GM12878 (cell line): Measurements from ENCODE around the gene WWOX. TPM values are rescaled to one million over a fixed set of nuclear protein-coding genes. Genes with fewer than 3 reads are reported as not detected.

Experiments
- ATAC-seq: fragments of 200-7000 bp; cut with Tn5 transposase; 3 replicates; pipeline ENCODE4 v1.9.1; 2020; ENCODE audit warnings: mild to moderate bottlenecking, moderate library complexity
- BruUV-seq: library from RNA; stranded (reverse); fragments of 400-500 nt; replicated peaks from 2 replicates; lab custom pipeline; 2021; lab: Mats Ljungman, UMichigan
- CTCF ChIA-PET: fragments of 300-600 bp; sonication (Branson Sonifier 250); formaldehyde crosslinking; extraction: SDS; loops from one replicate; lab custom pipeline; 2021; ENCODE audit warnings: inconsistent platforms; lab: Yijun Ruan, JAX
- POLR2A ChIA-PET: fragments of 350-600 bp; formaldehyde crosslinking; extraction: SDS; loops from one replicate; lab custom pipeline; 2021; ENCODE audit warnings: inconsistent platforms; lab: Charles Lee
- RAD21 ChIA-PET: fragments of 300-600 bp; sonication (Branson Sonifier 250); formaldehyde crosslinking; loops from one replicate; lab custom pipeline; 2023; ENCODE audit warnings: antibody characterized with exemption; ENCODE audit not compliant: unreplicated experiment; lab: Charles Lee
- SMC1A ChIA-PET: fragments of 300-600 bp; sonication (Branson Sonifier 250); formaldehyde crosslinking; loops from one replicate; lab custom pipeline; 2023; ENCODE audit not compliant: unreplicated experiment, uncharacterized antibody; lab: Charles Lee
- DNase-seq: peaks from one replicate; pipeline ENCODE4 v3.0.0-alpha.2; 2011; ENCODE audit warnings: low read depth, low spot score
- FAIRE-seq: peaks from 3 replicates; lab custom pipeline; 2011; peaks lifted over from hg19 to GRCh38; lab: Jason Lieb, UNC
- H2AFZ ChIP-seq: 2 replicates; pipeline ENCODE4 v1.6.0; 2011; ENCODE audit warnings: low read depth, low read length, control low read depth; ENCODE audit not compliant: control insufficient read depth
- H3K27ac ChIP-seq: 2 replicates; pipeline ENCODE4 v1.5.1; 2011; ENCODE audit warnings: control low read depth; ENCODE audit not compliant: control insufficient read depth, insufficient read depth
- H3K27me3 ChIP-seq, 2 experiments: replicated peaks in 1 of 2; 2 replicates each; pipeline versions ENCODE4 v1.6.0 to v1.6.1; 2011; ENCODE audit warnings: low read length in 1 of 2; ENCODE audit not compliant: control insufficient read depth in 2 of 2, insufficient read depth in 2 of 2
- H3K36me3 ChIP-seq, 2 experiments: 2 replicates each; pipeline ENCODE4 v1.5.1; 2011; ENCODE audit warnings: low read length in 1 of 2; ENCODE audit not compliant: control insufficient read depth in 2 of 2, insufficient read depth in 2 of 2
- H3K4me1 ChIP-seq: 2 replicates; pipeline ENCODE4 v1.6.1; 2011; ENCODE audit warnings: mild to moderate bottlenecking, low read length, moderate library complexity, mixed read lengths; ENCODE audit not compliant: control insufficient read depth, insufficient read depth
- H3K4me2 ChIP-seq: 2 replicates; pipeline ENCODE4 v1.6.0; 2011; ENCODE audit warnings: control low read depth; ENCODE audit not compliant: control insufficient read depth, insufficient read depth
- H3K4me3 ChIP-seq: fragments of 200-600 bp; sonication (generic); 2 replicates; pipeline ENCODE4 v1.5.1; 2016
- H3K79me2 ChIP-seq: 2 replicates; pipeline ENCODE4 v1.6.0; 2011; ENCODE audit warnings: low read length; ENCODE audit not compliant: control insufficient read depth, insufficient read depth
- H3K9ac ChIP-seq: 2 replicates; pipeline ENCODE4 v1.8.0; 2011; ENCODE audit warnings: low read length, control low read depth, mixed read lengths; ENCODE audit not compliant: control insufficient read depth, insufficient read depth
- H3K9me3 ChIP-seq: replicated peaks from 3 replicates; pipeline ENCODE4 v1.5.1; 2011; ENCODE audit warnings: mild to moderate bottlenecking, low read length; ENCODE audit not compliant: control insufficient read depth, insufficient read depth
- H4K20me1 ChIP-seq: 2 replicates; pipeline ENCODE4 v1.6.0; 2011; ENCODE audit not compliant: control insufficient read depth, insufficient read depth
- BHLHE40 ChIP-seq, 2 experiments: fragments of 450-650 bp in 1 of 2; IDR thresholded peaks; 2 replicates each; pipeline ENCODE4 v1.6.1; 2011 to 2017; ENCODE audit warnings: low read depth in 2 of 2, borderline replicate concordance in 1 of 2, improper control_type of control experiment in 1 of 2, low read length in 1 of 2, mild to moderate bottlenecking in 1 of 2
- CHD4 ChIP-seq: fragments of 200-600 bp; sonication (generic); IDR thresholded peaks from 2 replicates; pipeline ENCODE4 v1.6.1; 2016; ENCODE audit warnings: mild to moderate bottlenecking
- CUX1 ChIP-seq: IDR thresholded peaks from 2 replicates; pipeline ENCODE4 v1.6.1; 2012; ENCODE audit warnings: improper control_type of control experiment, low read depth, low read length; ENCODE audit not compliant: insufficient replicate concordance
- ETV6 ChIP-seq, 2 experiments: fragments of 450-650 bp in 1 of 2; IDR thresholded peaks in 1 of 2; conservative IDR thresholded peaks in 1 of 2; 2 replicates each; pipeline ENCODE4 v1.6.1; 2014; ENCODE audit warnings: antibody characterized with exemption in 1 of 2, borderline replicate concordance in 1 of 2, low read depth in 1 of 2, mild to moderate bottlenecking in 1 of 2, moderate library complexity in 1 of 2
- JUNB ChIP-seq: IDR thresholded peaks from 2 replicates; pipeline ENCODE4 v1.6.1; 2016; ENCODE audit warnings: antibody characterized with exemption, mild to moderate bottlenecking
- JUND ChIP-seq: IDR thresholded peaks from 2 replicates; pipeline ENCODE4 v1.6.1; 2012; ENCODE audit warnings: low read depth, mild to moderate bottlenecking, low read length, improper control_type of control experiment, moderate library complexity
- NFIC ChIP-seq: IDR thresholded peaks from 2 replicates; pipeline ENCODE4 v1.6.1; 2012; ENCODE audit warnings: low read depth, mild to moderate bottlenecking, inconsistent platforms, low read length, moderate library complexity
- NKRF ChIP-seq: fragments of 450-650 bp; conservative IDR thresholded peaks from 2 replicates; pipeline ENCODE4 v1.6.1; 2017; ENCODE audit warnings: mild to moderate bottlenecking, moderate library complexity
- RAD21 ChIP-seq: IDR thresholded peaks from 2 replicates; pipeline ENCODE4 v1.6.1; 2011; ENCODE audit warnings: mild to moderate bottlenecking, low read depth, low read length, moderate library complexity; ENCODE audit not compliant: insufficient read depth
- RAD51 ChIP-seq: fragments of 450-650 bp; IDR thresholded peaks from 2 replicates; pipeline ENCODE4 v1.6.1; 2016; ENCODE audit warnings: moderate library complexity, mild to moderate bottlenecking, inconsistent platforms
- SIN3A ChIP-seq: IDR thresholded peaks from 2 replicates; pipeline ENCODE4 v1.6.1; 2012; ENCODE audit warnings: low read depth, low read length, improper control_type of control experiment
- SMC3 ChIP-seq: IDR thresholded peaks from 2 replicates; pipeline ENCODE4 v1.6.1; 2011; ENCODE audit warnings: low read length, improper control_type of control experiment, borderline replicate concordance
- SREBF1 ChIP-seq: IDR thresholded peaks from 2 replicates; pipeline ENCODE4 v1.6.1; 2012; ENCODE audit warnings: mild to moderate bottlenecking, low read length
- TAF1 ChIP-seq: IDR thresholded peaks from 2 replicates; pipeline ENCODE4 v1.6.1; 2011; ENCODE audit warnings: mild to moderate bottlenecking, low read depth, low read length, borderline replicate concordance
- TCF7 ChIP-seq: IDR thresholded peaks from 2 replicates; pipeline ENCODE4 v1.6.1; 2014; ENCODE audit warnings: antibody characterized with exemption, borderline replicate concordance
- WRNIP1 ChIP-seq: IDR thresholded peaks from 2 replicates; pipeline ENCODE4 v1.6.1; 2011; ENCODE audit warnings: low read depth, low read length, improper control_type of control experiment, borderline replicate concordance
- ZNF384 ChIP-seq: IDR thresholded peaks from 2 replicates; pipeline ENCODE4 v1.6.1; 2012; ENCODE audit warnings: low read depth, mild to moderate bottlenecking, low read length, improper control_type of control experiment, borderline replicate concordance
- WGBS: methylation state at CpG from one replicate; pipeline ENCODE4 v1.1.6; 2016; ENCODE audit warnings: low lambda C conversion rate; ENCODE audit not compliant: insufficient replicate concordance, insufficient coverage; ENCODE audit errors: missing lambda C conversion rate; 5-methylcytosine and 5-hydroxymethylcytosine counted together
- in situ Hi-C: fragments of 300-500 bp; cut with MboI; formaldehyde crosslinking; loops from 9 replicates; pipeline ENCODE4 v1.14.3; 2018; ENCODE audit warnings: mixed read lengths
- intact Hi-C: fragments of 100-400 bp; cut with micrococcal nuclease; formaldehyde crosslinking; loops from one replicate; pipeline ENCODE4 v1.14.2; 2022; ENCODE audit not compliant: unreplicated experiment
- polyA plus RNA-seq, 11 experiments: library from polyadenylated mRNA; depleted of rRNA in 4 of 11; unstranded in 6 of 11; stranded (reverse) in 5 of 11; fragments of >200 nt; fragmentation: Nextera tagmentation in 4 of 11; fragmentation: Illumina TruSeq in 1 of 11; extraction: Ambion mirVana in 4 of 11; extraction: Trizol in 1 of 11; gene quantifications; 1 replicate in 1 of 11; 2 replicates in 10 of 11; pipeline versions ENCODE4 v1.2.1 to v1.2.3, GENCODE V29; 2011 to 2016; ENCODE audit warnings: inconsistent platforms in 2 of 11, missing spikeins in 2 of 11, low read depth in 1 of 11
- total RNA-seq, 4 experiments: library from RNA; depleted of rRNA in 3 of 4; stranded (reverse); fragments of >200 nt in 3 of 4; fragmentation: Illumina TruSeq in 1 of 4; extraction: Trizol in 1 of 4; gene quantifications; 2 replicates each; pipeline versions ENCODE4 v1.2.1 to v1.2.3, GENCODE V29; 2013 to 2021

The WWOX gene
- total and polyA plus RNA-seq, 10 of the 15 experiments (the other 5 are each of a cell fraction or from before 2014, with no cell fraction given) = 2.8 to 24.4 (median 17.8) TPM

GRCh38 chr16:79100447-79100846 is 1001.0 kb downstream of the WWOX start (continued):
- no peak for TF ChIP-seq BHLHE40 (IDR thresholded peaks at IDR 0.05; ENCODE audit: borderline replicate concordance in 1 of 2, low read depth in 2 of 2, low read length in 1 of 2)

- Histone ChIP-seq H3K27me3 (peaks cover 0 to 3% of the 10 kb centered on the region in 2 experiments; a peak in 2 of 4 replicates), H3K9ac (no peak overlapping the region), H3K27ac (no peak overlapping the region), H3K9me3 (no peaks in the 10 kb centered on the region), H3K4me3 (no peak overlapping the region), H4K20me1 (no peaks in the 10 kb centered on the region; the same call in 1 of the 2 replicates), H3K4me2 (no peak overlapping the region), H3K36me3 (no peaks in the 10 kb centered on the region), H3K79me2 (no peaks in the 10 kb centered on the region), H2AFZ (no peak overlapping the region), H3K4me1 (no peaks in the 10 kb centered on the region)
- intact Hi-C loops = no loop called here
- SMC1A ChIA-PET = no interaction called here
- TF ChIP-seq NKRF (no peak), ZNF384 (no peak), TCF7 (no peak), SIN3A (no peak), SREBF1 (no peak), SMC3 (no peak), RAD51 (no peak), TAF1 (no peak), JUNB (no peak), CUX1 (no peak), CHD4 (no peak), RAD21 (no peak), NFIC (no peak), ETV6 (conservative IDR thresholded peaks at IDR 0.05 in 1 of 2, IDR thresholded peaks at IDR 0.05 in 1 of 2; ENCODE audit: borderline replicate concordance in 1 of 2, low read depth in 1 of 2) (no peak), JUND (no peak), WRNIP1 (no peak)
- DNase-seq (no peak), FAIRE-seq (no peak), ATAC-seq (no peak)
- WGBS = 22% methylated on average over 5 of the region's 5 CpGs
- POLR2A ChIA-PET = no interaction called here
- BruUV-seq = no TSS peak
- in situ Hi-C loops = no loop called here
- CTCF ChIA-PET = no interaction called here
- RAD21 ChIA-PET = no interaction called here
Observed at GRCh38 chr16:79101491-79101890, 1002.0 kb downstream of the WWOX start.
